ENCODE data around the gene CYFIP1. TPM values are rescaled to one million over a fixed set of nuclear protein-coding genes. Genes with fewer than 3 reads are reported as not detected.

Gene CYFIP1
- total and polyA plus RNA-seq, 2 of the 8 experiments (the other 6 are each of a cell fraction or from before 2014, with no cell fraction given), result 38.6 to 81.7 TPM

- no peak overlapping the region for H3K4ac ChIP-seq (replicated peaks; ENCODE audit: insufficient read length, low read depth, low read length)
- H4K8ac ChIP-seq (ENCODE audit: extremely low read depth, insufficient read depth, low read length), result no peak overlapping the region; the same call in 1 of the 2 replicates
- FAIRE-seq, result no peak
- H2AK5ac ChIP-seq (ENCODE audit: low read depth, low read length), result no peak overlapping the region
- H3K27ac ChIP-seq (ENCODE audit: low read depth, low read length), result peak overlapping the region; percentile 48; the same call in 1 of the 2 replicates
- no peak overlapping the region for H2BK20ac ChIP-seq (ENCODE audit: low read length)
- DNase-seq (ENCODE audit: low read depth in 1 of 2, low spot score in 2 of 2), result no peak
- H2BK15ac ChIP-seq (ENCODE audit: low read length), result no peak overlapping the region
- peak overlapping the region in 1 of 4 experiments; percentile 2; a peak in 1 of 8 replicates for H3K4me3 ChIP-seq (ENCODE audit: extremely low read depth in 1 of 4, insufficient read depth in 2 of 4, low read depth in 3 of 4, low read length in 4 of 4)
- H3K9me3 ChIP-seq (ENCODE audit: insufficient read depth in 2 of 2, low read depth in 1 of 2, low read length in 1 of 2), result no peaks in the 10 kb centered on the region; a peak in 1 of 4 replicates
- no peak overlapping the region for H2AFZ ChIP-seq (ENCODE audit: low read length)
- H3K23ac ChIP-seq (ENCODE audit: insufficient read length), result no peak overlapping the region
- no peak overlapping the region for H3K56ac ChIP-seq (replicated peaks; ENCODE audit: insufficient read length, low read depth, low read length)
- WGBS, 2 experiments (ENCODE audit: extremely low coverage in 1 of 2, insufficient coverage in 1 of 2, insufficient read length in 1 of 2, insufficient replicate concordance in 2 of 2, low coverage in 1 of 2, low lambda C conversion rate in 2 of 2, missing lambda C conversion rate in 1 of 2), result 81% methylated on average over 17 of the region's 17 CpGs; no CpG with 5 or more reads in 1 of the 2 experiments
- 0 out of 4 replicates have a peak overlapping the region, but pooled peaks of 1 of the 2 experiments have one; percentile 31 for H3K4me2 ChIP-seq (ENCODE audit: insufficient read depth in 1 of 2, low read depth in 2 of 2, low read length in 2 of 2)
- H3K9ac ChIP-seq (replicated peaks in 1 of 4; ENCODE audit: extremely low read depth in 1 of 4, low read depth in 3 of 4, low read length in 3 of 4), result peak overlapping the region in 2 of 4 experiments; percentile 34 to 47; a peak in 1 of 7 replicates
- peaks cover 0 to 6% (median 5%) of the 10 kb centered on the region in 4 experiments; a peak in 4 of 7 replicates for H3K4me1 ChIP-seq (replicated peaks in 1 of 4; ENCODE audit: control insufficient read depth in 3 of 4, insufficient read depth in 4 of 4, low read length in 3 of 4)
- no peaks in the 10 kb centered on the region for H3K27me3 ChIP-seq (replicated peaks in 1 of 4; ENCODE audit: control insufficient read depth in 3 of 4, extremely low read depth in 1 of 4, insufficient read depth in 3 of 4, low read length in 3 of 4)
- H3K36me3 ChIP-seq (ENCODE audit: control insufficient read depth in 2 of 4, insufficient read depth in 4 of 4, low read length in 3 of 4), result peaks cover 7 to 13% (median 10%) of the 10 kb centered on the region in 4 experiments; a peak in 7 of 8 replicates
- peak overlapping the region; percentile 69 for H2BK5ac ChIP-seq (ENCODE audit: low read depth, low read length)
- no peak overlapping the region for H4K5ac ChIP-seq (ENCODE audit: insufficient read length, low read depth, low read length)
- H3K18ac ChIP-seq (ENCODE audit: extremely low read depth, low read length), result 0 out of 2 replicates have a peak overlapping the region, but pooled peaks have one; percentile 38
- H3K79me2 ChIP-seq (ENCODE audit: control insufficient read depth in 1 of 2, insufficient read depth in 2 of 2, low read length in 2 of 2), result no peaks in the 10 kb centered on the region
- H2BK120ac ChIP-seq (replicated peaks; ENCODE audit: low read depth, low read length), result no peak overlapping the region
- no peak overlapping the region for H4K91ac ChIP-seq (replicated peaks; ENCODE audit: insufficient read length, low read length)
- H3K79me1 ChIP-seq (ENCODE audit: low read depth, low read length), result no peaks in the 10 kb centered on the region
- H3K23me2 ChIP-seq (ENCODE audit: low read depth, low read length), result no peaks in the 10 kb centered on the region
- H3K14ac ChIP-seq (ENCODE audit: insufficient read length), result no peak overlapping the region
- H4K20me1 ChIP-seq (replicated peaks in 1 of 2; ENCODE audit: control insufficient read depth in 1 of 2, insufficient read depth in 2 of 2, low read length in 2 of 2), result no peaks in the 10 kb centered on the region
- ChIA-PET CTCF (ENCODE audit: partially characterized antibody) (interaction anchor here (1.1 kb wide), 2 partner anchors 12 to 163 kb away, joined by 3 to 5 read pairs; no protein-coding TSS in a partner anchor), POLR2A (ENCODE audit: partially characterized antibody) (interaction anchor here (1.5 kb wide), 1 partner anchor 9 kb away, joined by 4 read pairs; no protein-coding TSS in a partner anchor)
- H2BK12ac ChIP-seq (ENCODE audit: low read depth, low read length), result 0 out of 2 replicates have a peak overlapping the region, but pooled peaks have one; percentile 7
- no peak for TF ChIP-seq EZH2 (IDR thresholded peaks at IDR 0.05; ENCODE audit: low read depth, low read length, severe bottlenecking)
- TF ChIP-seq SP1 (IDR thresholded peaks at IDR 0.05; ENCODE audit: low read depth, low read length), result 0 out of 2 replicates have a peak, but pooled peaks have one; percentile 25
- no peak for TF ChIP-seq ATF3 (IDR thresholded peaks at IDR 0.05; ENCODE audit: insufficient read depth, low read depth, low read length)
- TF ChIP-seq YY1 (IDR thresholded peaks at IDR 0.05; ENCODE audit: low read depth, low read length), result no peak
- TF ChIP-seq RFX5 (IDR thresholded peaks at IDR 0.05; ENCODE audit: borderline replicate concordance, low read depth, low read length), result no peak
- no peak for TF ChIP-seq HDAC6 (IDR thresholded peaks at IDR 0.05; ENCODE audit: low read depth, low read length)
- no peak for TF ChIP-seq EP300 (IDR thresholded peaks at IDR 0.05; ENCODE audit: borderline replicate concordance in 1 of 2, low read depth in 2 of 2, low read length in 2 of 2)
- TF ChIP-seq TAF1 (IDR thresholded peaks at IDR 0.05; ENCODE audit: low read depth, low read length), result no peak
- no peak for TF ChIP-seq RXRA (IDR thresholded peaks at IDR 0.05; ENCODE audit: insufficient read depth, low read depth, low read length)
- TF ChIP-seq SIX5 (IDR thresholded peaks at IDR 0.05; ENCODE audit: low read depth, low read length), result no peak
- peak; percentile 77 for TF ChIP-seq ASH2L (IDR thresholded peaks at IDR 0.05; ENCODE audit: low read length)
Observed at GRCh38 chr15:22872936-22873701, 107.0 kb downstream of the CYFIP1 start.

Data from H1 (cell line).